ENCODE results near the gene PTPRN2. TPM values are rescaled to one million over a fixed set of nuclear protein-coding genes. Genes with fewer than 3 reads are reported as not detected.
A peak's percentile ranks its signal among the peaks of the same experiment; 100 is the strongest.
"Not testable (repeated sequence)": the region's sequence is repeated elsewhere in the genome, so short reads cannot be mapped to it uniquely, and the experiment has no call there.

The PTPRN2 gene
- total RNA-seq, 8 experiments from 2014 or later, result 0.10 to 19.7 (median 10.8) TPM; not detected in 1

DNA sequence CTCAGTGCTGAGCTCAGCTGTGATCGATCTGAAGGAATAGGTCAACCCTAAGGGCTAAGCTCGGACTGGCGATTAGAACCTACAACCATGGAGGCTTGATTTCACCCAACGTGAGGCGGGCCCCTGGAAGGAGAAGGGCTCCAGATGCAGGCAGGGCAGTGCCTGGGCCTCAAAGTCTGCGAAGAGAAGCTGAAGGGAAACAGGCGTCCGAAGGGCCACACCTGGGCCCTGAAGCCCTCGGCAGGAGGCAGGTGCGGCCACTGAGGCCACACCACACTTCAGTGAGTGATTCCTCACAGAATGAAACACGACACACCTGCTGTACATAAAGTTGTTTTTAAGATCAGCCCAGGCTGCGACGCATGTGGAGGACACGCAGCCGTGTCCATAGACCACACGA lies 198.7 kb downstream of the PTPRN2 start:
- peaks cover 0 to 7% of the 10 kb centered on the region in 2 donors for H3K4me1 ChIP-seq (replicated peaks in 1 of 2)
- no peak overlapping the region for H3K27ac ChIP-seq
- H3K4me3 ChIP-seq, result no peak overlapping the region
- in situ Hi-C loops (cut with MboI; ENCODE audit: low pct_unique_long_range_greater_than_20kb in 2 of 9, low sequenced_read_pairs in 9 of 9, unreplicated experiment in 9 of 9), result no loop called here
- no peak for ATAC-seq (replicated peaks in 6 of 8)
- WGBS, 10 experiments, result 0 to 89% (median 80%) methylated on average over 1 to 10 of the region's 16 CpGs; no CpG with 5 or more reads in 3 of the 10 experiments

DNA sequence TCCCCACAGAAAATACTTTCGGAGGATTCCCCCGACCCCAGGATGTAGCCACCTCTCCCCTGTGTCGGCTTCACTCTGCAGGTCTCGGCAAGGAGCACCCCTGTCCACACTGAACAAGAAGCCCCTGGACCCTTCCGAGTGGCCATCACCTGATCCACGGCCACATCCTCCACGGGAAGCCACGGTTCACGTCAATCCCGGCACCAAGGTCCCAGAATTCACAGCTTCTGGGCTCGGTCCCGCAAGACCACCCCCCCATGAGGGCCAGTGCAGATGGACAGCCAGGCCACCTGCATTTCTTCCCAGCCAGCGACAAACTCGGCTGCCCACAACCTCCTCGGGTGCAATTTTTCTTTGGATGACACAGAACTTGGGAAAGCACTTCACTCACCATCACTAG lies 199.6 kb downstream of the PTPRN2 start:
- ATAC-seq (replicated peaks in 6 of 8), result no peak
- 4 to 90% (median 90%) methylated on average over 2 to 5 of the region's 15 CpGs; no CpG with 5 or more reads in 7 of the 10 experiments for WGBS, 10 experiments

DNA sequence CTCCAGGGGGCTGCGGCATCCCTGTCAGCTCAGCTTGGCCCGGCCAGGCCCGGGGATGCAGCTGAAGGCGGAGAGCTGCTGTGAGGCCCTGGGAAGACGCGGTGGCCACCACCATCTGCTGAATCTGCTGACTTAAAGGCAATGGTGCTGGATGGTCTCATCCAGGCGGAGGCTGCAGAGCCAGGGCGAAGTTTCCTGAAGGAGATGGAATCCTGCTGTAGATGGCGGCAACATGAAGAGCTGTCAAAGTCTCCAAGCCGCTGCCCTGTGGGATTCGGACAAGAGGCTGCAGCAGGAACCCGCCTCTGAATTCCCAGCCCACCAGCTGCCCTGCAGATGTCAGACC lies 200.1 kb downstream of the PTPRN2 start:
- peaks cover 0 to 17% of the 10 kb centered on the region in 2 donors for H3K4me1 ChIP-seq (replicated peaks in 1 of 2)
- peak in 2 of 8 experiments; percentile 18 to 20 for ATAC-seq (replicated peaks in 6 of 8)
- no peak overlapping the region for H3K4me3 ChIP-seq
- H3K27ac ChIP-seq, result no peak overlapping the region
- in situ Hi-C loops (cut with MboI; ENCODE audit: low pct_unique_long_range_greater_than_20kb in 2 of 9, low sequenced_read_pairs in 9 of 9, unreplicated experiment in 9 of 9), result no loop called here
- 0 to 60% (median 24%) methylated on average over 1 to 4 of the region's 12 CpGs; no CpG with 5 or more reads in 6 of the 10 experiments for WGBS, 10 experiments

More for the DNA sequence above, 199.6 kb downstream of the PTPRN2 start:
- Histone ChIP-seq H3K4me3 (no peak overlapping the region), H3K27ac (no peak overlapping the region), H3K4me1 (replicated peaks in 1 of 2) (peaks cover 0 to 11% of the 10 kb centered on the region in 2 donors)
- in situ Hi-C loops (cut with MboI; ENCODE audit: low pct_unique_long_range_greater_than_20kb in 2 of 9, low sequenced_read_pairs in 9 of 9, unreplicated experiment in 9 of 9), result no loop called here

DNA sequence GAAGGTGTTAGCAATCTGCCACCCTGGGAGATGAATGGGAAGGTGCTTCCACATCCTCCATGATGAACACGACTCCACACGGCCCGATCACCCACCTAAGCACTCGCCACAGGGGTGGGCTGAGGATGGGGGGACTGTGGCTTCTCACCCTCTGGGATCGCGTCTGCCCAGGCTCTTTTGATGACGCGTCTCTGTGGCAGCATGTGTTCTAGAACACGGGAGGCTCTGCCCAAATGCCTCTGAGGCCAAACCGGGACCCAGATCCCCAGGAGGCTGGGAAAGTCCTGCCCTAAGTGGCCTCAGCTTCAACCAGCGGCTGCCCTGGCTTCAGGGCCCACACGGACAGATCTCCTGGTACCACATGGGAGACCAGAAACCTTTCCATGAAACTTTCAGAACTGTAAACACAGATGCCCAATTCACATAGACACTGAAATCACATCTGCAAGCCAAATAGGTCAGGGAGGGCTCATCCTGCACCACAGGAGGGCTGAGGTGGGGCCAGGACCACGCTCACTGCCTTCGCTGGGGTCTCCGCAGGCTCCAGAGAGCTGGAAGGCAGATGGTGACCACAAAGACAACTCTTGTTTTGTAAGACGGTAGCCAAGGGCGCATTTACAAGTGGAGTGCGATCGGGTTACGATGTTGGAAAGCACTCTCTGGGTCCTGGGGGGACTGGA lies 200.6 kb downstream of the PTPRN2 start:
- Histone ChIP-seq H3K27ac (no peak overlapping the region), H3K4me1 (replicated peaks in 1 of 2) (peaks cover 0 to 22% of the 10 kb centered on the region in 2 donors), H3K4me3 (no peak overlapping the region)
- 0 to 85% (median 50%) methylated on average over 1 to 7 of the region's 20 CpGs; no CpG with 5 or more reads in 5 of the 10 experiments for WGBS, 10 experiments
- ATAC-seq (replicated peaks in 6 of 8), result no peak
- in situ Hi-C loops (cut with MboI; ENCODE audit: low pct_unique_long_range_greater_than_20kb in 2 of 9, low sequenced_read_pairs in 9 of 9, unreplicated experiment in 9 of 9), result no loop called here

DNA sequence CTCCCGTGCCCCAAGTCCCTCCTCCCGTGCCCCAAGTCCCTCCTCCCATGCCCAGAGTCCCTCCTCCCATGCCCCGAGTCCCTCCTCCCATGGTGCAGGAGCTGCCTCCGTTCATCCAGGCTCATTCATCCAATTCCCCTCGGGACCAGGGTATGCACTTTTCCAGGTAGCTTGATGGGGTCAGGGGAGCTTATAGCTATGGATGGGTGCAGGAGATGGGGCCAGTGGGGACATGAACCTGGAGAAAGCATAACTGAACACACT lies 201.3 kb downstream of the PTPRN2 start:
- Histone ChIP-seq H3K4me1 (replicated peaks in 1 of 2) (peaks cover 0 to 24% of the 10 kb centered on the region in 2 donors), H3K4me3 (no peak overlapping the region), H3K27ac (no peak overlapping the region)
- ATAC-seq (replicated peaks in 6 of 8), result no peak
- in situ Hi-C loops (cut with MboI; ENCODE audit: low pct_unique_long_range_greater_than_20kb in 2 of 9, low sequenced_read_pairs in 9 of 9, unreplicated experiment in 9 of 9), result no loop called here
- WGBS, 10 experiments, result no CpG with 5 or more reads among the region's 5 CpGs

DNA sequence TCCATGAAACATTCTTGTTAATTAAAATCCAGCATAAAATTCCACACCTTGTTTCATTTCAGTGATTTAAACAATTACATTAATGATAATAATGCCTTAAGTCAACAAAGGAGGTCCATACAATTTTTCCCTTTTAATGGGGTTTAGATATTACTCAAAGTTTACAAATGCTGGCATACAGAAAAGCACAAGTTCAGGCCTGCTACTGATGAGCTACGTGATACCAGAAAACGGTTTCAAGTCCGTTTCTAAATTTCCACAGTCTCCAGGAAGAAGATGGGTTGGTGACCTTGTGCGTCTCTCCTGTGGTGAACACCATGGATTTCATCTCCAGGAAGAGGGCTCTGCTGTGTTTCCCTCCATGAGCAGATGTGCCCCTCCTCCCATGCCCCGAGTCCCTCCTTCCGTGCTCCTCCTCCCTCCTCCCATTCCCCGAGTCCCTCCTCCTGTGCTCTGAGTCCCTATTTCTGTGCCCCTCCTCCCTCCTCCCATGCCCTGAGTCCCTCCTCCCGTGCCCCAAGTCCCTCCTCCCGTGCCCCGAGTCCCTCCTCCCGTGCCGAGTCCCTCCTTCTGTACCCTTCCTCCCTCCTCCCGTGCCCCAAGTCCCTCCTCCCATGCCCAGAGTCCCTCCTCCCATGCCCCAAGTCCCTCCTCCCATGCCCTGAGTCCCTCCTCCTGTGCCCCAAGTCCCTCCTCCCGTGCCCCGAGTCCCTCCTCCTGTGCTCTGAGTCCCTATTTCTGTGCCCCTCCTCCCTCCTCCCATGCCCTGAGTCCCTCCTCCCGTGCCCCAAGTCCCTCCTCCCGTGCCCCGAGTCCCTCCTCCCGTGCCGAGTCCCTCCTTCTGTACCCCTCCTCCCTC lies 201.9 kb downstream of the PTPRN2 start:
- in situ Hi-C loops (cut with MboI; ENCODE audit: low pct_unique_long_range_greater_than_20kb in 2 of 9, low sequenced_read_pairs in 9 of 9, unreplicated experiment in 9 of 9); ATAC-seq (replicated peaks in 6 of 8); H3K27ac ChIP-seq; H3K4me3 ChIP-seq: not testable (repeated sequence)
- 10 to 100% (median 70%) methylated on average over 2 to 4 of the region's 20 CpGs; no CpG with 5 or more reads in 5 of the 10 experiments for WGBS, 10 experiments
- H3K4me1 ChIP-seq (replicated peaks in 1 of 2), result peaks cover 0 to 24% of the 10 kb centered on the region in 2 donors

DNA sequence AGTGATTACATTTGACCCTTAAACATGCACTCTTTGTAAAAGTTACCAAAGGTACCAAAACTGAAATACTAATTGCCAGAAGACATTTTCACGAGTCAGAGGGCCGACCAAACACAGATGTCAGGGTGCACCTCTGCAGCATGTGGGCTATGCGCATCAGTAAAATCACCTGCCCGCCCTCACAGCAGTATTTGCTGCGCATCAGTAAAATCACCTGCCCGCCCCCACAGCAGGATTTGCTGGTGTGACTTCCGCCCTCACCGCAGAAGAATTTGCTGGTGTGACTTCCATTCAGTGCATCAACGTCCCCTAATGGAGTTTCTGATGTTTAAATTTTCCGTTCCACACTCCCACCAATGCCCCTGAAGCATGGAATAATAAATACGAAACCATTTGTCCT lies 202.9 kb downstream of the PTPRN2 start:
- WGBS, 10 experiments, result 10 to 79% (median 44%) methylated on average over 2 to 10 of the region's 11 CpGs
- Histone ChIP-seq H3K27ac (no peak overlapping the region), H3K4me3 (no peak overlapping the region), H3K4me1 (replicated peaks in 1 of 2) (peaks cover 0 to 23% of the 10 kb centered on the region in 2 donors)
- in situ Hi-C loops (cut with MboI; ENCODE audit: low pct_unique_long_range_greater_than_20kb in 2 of 9, low sequenced_read_pairs in 9 of 9, unreplicated experiment in 9 of 9), result no loop called here
- ATAC-seq (replicated peaks in 6 of 8), result no peak

DNA sequence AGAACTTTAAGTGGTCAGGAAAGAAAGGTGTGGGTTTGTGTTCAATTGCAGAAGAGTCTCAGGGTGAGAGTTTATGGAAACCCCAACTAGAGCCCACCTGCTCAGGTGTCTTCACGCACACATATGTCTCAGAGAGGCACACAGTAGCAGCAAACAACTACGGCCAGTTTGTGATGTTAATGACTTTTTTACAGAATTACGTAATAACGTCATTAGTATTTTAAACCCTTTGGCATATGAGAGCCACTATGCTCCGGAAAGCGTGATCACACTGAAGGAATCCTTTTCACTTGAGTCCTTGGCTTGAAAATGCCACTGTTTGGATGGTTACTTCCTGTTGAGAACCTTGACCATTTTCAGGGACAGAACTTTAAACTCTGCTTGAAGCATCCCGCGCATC lies 204.0 kb downstream of the PTPRN2 start:
- H3K4me1 ChIP-seq (replicated peaks in 1 of 2), result peaks cover 0 to 24% of the 10 kb centered on the region in 2 donors
- no peak overlapping the region for H3K4me3 ChIP-seq
- H3K27ac ChIP-seq, result no peak overlapping the region
- no peak for ATAC-seq (replicated peaks in 6 of 8)
- in situ Hi-C loops (cut with MboI; ENCODE audit: low pct_unique_long_range_greater_than_20kb in 2 of 9, low sequenced_read_pairs in 9 of 9, unreplicated experiment in 9 of 9), result no loop called here
- WGBS, 10 experiments, result 20 to 91% (median 60%) methylated on average over 2 to 8 of the region's 8 CpGs; no CpG with 5 or more reads in 1 of the 10 experiments

DNA sequence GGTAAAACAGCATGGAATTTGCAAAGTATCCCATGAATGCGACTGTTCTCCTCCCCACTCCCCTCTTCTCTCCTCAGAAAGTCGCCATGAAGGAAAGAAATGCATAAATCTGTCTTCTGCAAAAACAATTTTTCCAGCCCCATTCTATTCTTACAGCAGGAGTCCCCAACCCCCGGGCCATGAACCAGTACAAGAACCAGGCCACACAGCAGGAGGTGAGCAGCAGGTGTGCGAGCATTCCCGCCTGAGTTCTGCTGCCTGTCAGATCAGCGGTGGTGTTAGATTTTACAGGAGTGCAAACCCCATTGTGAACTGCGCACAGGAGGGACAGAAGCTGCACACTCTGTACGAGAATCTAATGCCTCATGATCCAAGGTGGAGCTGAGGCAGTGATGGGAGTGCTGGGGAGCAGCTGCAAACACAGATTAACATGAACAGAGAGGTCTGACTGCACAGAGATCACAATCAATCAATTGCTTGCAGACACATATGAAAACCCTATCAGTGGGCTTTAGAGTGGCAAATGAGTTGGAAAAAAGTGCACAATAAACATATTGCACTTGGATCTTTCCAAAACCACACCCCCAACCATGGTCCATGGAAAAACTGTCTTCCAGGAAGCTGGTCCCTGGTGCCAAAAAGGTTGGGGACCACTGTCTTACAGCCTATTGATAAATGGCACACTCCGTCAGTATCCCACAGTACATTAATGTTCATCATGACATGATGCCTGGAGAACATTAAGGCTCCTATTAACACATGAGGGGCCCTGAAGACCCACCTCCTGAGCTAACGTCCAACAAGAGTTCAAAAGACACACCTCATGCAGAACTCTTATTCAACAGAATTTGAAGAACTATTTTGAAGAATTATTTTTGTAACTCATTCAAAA lies 205.0 kb downstream of the PTPRN2 start:
- no peak overlapping the region for H3K4me3 ChIP-seq
- peak in 5 of 8 experiments; percentile 59 to 99 (median 94) for ATAC-seq (replicated peaks in 6 of 8)
- in situ Hi-C loops (cut with MboI; ENCODE audit: low pct_unique_long_range_greater_than_20kb in 2 of 9, low sequenced_read_pairs in 9 of 9, unreplicated experiment in 9 of 9), result no loop called here
- WGBS, 10 experiments, result 0 to 80% (median 39%) methylated on average over 1 to 8 of the region's 10 CpGs
- peak overlapping the region in 1 of 2 donors; percentile 64 for H3K27ac ChIP-seq
- H3K4me1 ChIP-seq (replicated peaks in 1 of 2), result peaks cover 0 to 34% of the 10 kb centered on the region in 2 donors

DNA sequence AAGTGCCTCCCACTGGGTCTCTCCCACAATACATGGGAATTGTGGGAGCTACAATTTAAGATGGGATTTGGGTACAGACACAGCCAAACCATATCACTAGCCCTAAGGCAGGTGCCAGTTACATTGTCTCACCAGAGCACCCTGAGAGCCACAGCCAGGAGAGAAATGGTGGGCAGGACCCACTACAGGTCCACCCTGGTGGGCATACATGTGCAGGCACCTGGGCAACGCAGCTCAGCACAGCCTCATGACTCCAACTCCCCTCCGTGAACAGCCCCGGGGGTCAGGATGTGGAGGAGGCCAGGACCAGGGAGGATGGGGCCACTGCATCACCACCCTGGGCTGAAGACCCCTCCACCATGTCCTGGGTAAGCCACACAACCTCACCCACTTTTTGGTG lies 205.7 kb downstream of the PTPRN2 start:
- Histone ChIP-seq H3K4me3 (no peak overlapping the region), H3K27ac (peak overlapping the region in 1 of 2 donors; percentile 64), H3K4me1 (replicated peaks in 1 of 2) (peaks cover 0 to 39% of the 10 kb centered on the region in 2 donors)
- 4% methylated on average over 3 of the region's 3 CpGs; no CpG with 5 or more reads in 9 of the 10 experiments for WGBS, 10 experiments
- no peak for ATAC-seq (replicated peaks in 6 of 8)
- in situ Hi-C loops (cut with MboI; ENCODE audit: low pct_unique_long_range_greater_than_20kb in 2 of 9, low sequenced_read_pairs in 9 of 9, unreplicated experiment in 9 of 9), result no loop called here

DNA sequence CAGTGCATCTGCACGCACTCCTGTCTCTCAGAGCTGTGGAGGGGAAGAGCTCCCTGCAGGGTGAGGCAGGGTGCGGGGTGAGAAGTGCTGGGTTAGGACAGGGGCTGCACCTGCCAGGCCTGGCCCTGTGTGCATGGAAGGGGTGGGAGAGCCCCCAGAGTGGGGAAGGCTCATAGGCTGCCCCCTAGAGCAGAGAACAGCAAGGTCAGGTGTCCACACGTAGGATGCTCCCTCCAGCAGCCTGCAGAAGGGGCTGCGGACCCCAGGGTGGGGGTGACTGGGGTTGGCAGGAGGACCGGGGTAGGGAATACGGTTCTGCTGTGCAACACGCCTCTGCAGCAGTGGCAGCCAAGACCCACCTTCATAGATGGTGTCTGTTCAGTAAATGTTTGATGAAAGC lies 208.6 kb downstream of the PTPRN2 start:
- Histone ChIP-seq H3K27ac (no peak overlapping the region), H3K4me1 (replicated peaks in 1 of 2) (peaks cover 0 to 52% of the 10 kb centered on the region in 2 donors), H3K4me3 (no peak overlapping the region)
- WGBS, 10 experiments, result 20 to 100% (median 70%) methylated on average over 1 of the region's 7 CpGs; no CpG with 5 or more reads in 6 of the 10 experiments
- in situ Hi-C loops (cut with MboI; ENCODE audit: low pct_unique_long_range_greater_than_20kb in 2 of 9, low sequenced_read_pairs in 9 of 9, unreplicated experiment in 9 of 9), result no loop called here
- no peak for ATAC-seq (replicated peaks in 6 of 8)

DNA sequence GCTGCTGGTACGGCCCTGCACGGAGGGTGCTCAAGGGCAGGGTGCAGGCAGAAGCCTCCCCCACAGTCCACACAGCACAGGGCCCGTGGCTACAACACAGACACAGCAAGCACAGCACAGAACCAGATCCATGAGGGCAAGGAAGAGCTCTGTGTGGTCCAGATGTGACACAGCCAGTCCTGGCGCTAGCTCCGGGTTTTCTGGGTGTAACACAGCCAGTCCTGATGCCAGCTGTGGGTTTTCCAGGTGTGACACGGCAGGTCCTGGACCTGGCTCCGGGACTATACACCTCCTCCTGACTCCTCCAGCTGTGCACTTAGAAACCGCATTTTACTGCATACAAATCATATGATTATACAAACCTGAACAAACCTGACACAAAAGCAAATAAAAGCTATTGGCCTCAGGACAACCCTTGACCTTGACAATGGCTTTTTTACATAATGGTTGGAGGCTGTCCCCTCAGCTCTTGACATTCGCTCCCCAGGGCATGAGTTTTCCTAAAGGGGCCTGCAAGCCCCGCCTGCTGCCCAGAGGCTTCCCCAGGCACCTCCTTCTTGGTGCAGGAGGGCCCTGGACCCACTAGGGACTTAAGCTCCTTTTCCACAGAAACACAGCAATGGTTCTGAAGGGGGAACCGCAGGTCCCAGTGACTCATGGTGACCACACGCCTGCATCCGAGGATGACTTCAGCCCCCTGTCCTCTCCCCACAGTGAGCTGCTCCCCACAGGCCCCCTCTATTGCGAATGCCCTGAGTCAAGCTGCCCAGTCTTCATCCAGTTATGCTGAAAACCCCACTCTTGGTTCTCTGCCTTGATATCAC lies 209.6 kb downstream of the PTPRN2 start:
- no peak overlapping the region for H3K4me3 ChIP-seq
- H3K27ac ChIP-seq, result no peak overlapping the region
- in situ Hi-C loops (cut with MboI; ENCODE audit: low pct_unique_long_range_greater_than_20kb in 2 of 9, low sequenced_read_pairs in 9 of 9, unreplicated experiment in 9 of 9), result no loop called here
- ATAC-seq (replicated peaks in 6 of 8), result peak in 3 of 8 experiments; percentile 31 to 50 (median 43)
- peaks cover 0 to 56% of the 10 kb centered on the region in 2 donors for H3K4me1 ChIP-seq (replicated peaks in 1 of 2)
- WGBS, 10 experiments, result 0 to 100% (median 47%) methylated on average over 1 to 6 of the region's 14 CpGs; no CpG with 5 or more reads in 3 of the 10 experiments
